GM12891 (cell line): ENCODE data around the gene TBX18.

Source experiments
- POLR2A ChIP-seq: IDR thresholded peaks from 2 replicates; pipeline ENCODE4 v1.6.1; 2011; ENCODE audit warnings: low read depth, low read length, control low read depth
- TAF1 ChIP-seq: IDR thresholded peaks from 2 replicates; pipeline ENCODE4 v1.6.1; 2011; ENCODE audit warnings: low read depth, low read length, control low read depth

- TF ChIP-seq POLR2A: no peak
- TF ChIP-seq TAF1: no peak
Measured at GRCh38 chr6:84749181-84749580, 15.2 kb downstream of the TBX18 start.
